Motor neuron (in vitro differentiated cells): Measurements from ENCODE around the gene GINS2. TPM values are rescaled to one million over a fixed set of nuclear protein-coding genes. Genes with fewer than 3 reads are reported as not detected.
A peak's percentile ranks its signal among the peaks of the same experiment; 100 is the strongest.

Source experiments
- ATAC-seq, 8 experiments: fragments of 200-7000 bp; cut with Tn5 transposase; replicated peaks in 6 of 8; 2 replicates each; pipeline ENCODE4 v1.8.0; 2021; ENCODE audit warnings: mild to moderate bottlenecking in 8 of 8, moderate library complexity in 8 of 8
- H3K27ac ChIP-seq, 2 donors: fragments of 250-450 bp; sonication (Bioruptor Pico); 2 replicates each; pipeline ENCODE4 v1.9.0; 2021; ENCODE audit warnings: antibody characterized with exemption in 2 of 2, mild to moderate bottlenecking in 2 of 2, moderate library complexity in 1 of 2
- H3K4me1 ChIP-seq, 2 donors: fragments of 250-450 bp; sonication (Bioruptor Pico); replicated peaks in 1 of 2; 2 replicates each; pipeline ENCODE4 v1.6.1; 2021; ENCODE audit warnings: antibody characterized with exemption in 2 of 2, mild to moderate bottlenecking in 2 of 2, moderate library complexity in 1 of 2
- H3K4me3 ChIP-seq, 5 donors: fragments of 250-450 bp; sonication (Bioruptor Pico); 2 replicates each; pipeline ENCODE4 v1.9.0; 2021; ENCODE audit warnings: antibody characterized with exemption in 5 of 5, mild to moderate bottlenecking in 5 of 5, moderate library complexity in 4 of 5
- WGBS, 10 experiments: fragments of 450-650 bp; shearing (Covaris generic); methylation state at CpG; one replicate each; pipeline ENCODE4 v1.0.0; 2022; 5-methylcytosine and 5-hydroxymethylcytosine counted together
- in situ Hi-C, 9 experiments: fragments of 400-800 bp; cut with MboI; loops; one replicate each; pipeline ENCODE4 v1.15.0; 2021; ENCODE audit warnings: low sequenced_read_pairs in 9 of 9, low pct_unique_long_range_greater_than_20kb in 2 of 9; ENCODE audit not compliant: unreplicated experiment in 9 of 9
- total RNA-seq, 8 experiments: library from RNA; unstranded; fragments of 300-600 nt; gene quantifications; 2 replicates each; pipeline versions ENCODE4 v1.2.3 to v1.2.4, GENCODE V29; 2022

GINS2 gene
- total RNA-seq = 10 to 100 TPM in 3 of 8 experiments, 1 to 10 TPM in 4, under 1 TPM in 1; 0.25 to 26.1 (median 5.3) TPM

GRCh38 chr16:85688586-85689284, at the start of gene GINS2:
Gene GINS2, minus strand, starts transcription at chr16:85688954. Its CDS starts 56 bp downstream, at chr16:85688898.
- Histone ChIP-seq H3K4me3 (peak within 1 kb of the TSS; percentile 54 to 84 (median 61)), H3K4me1 (peaks cover 0 to 7% of the 10 kb centered on the region in 2 donors), H3K27ac (no peak within 1 kb of the TSS)
- ATAC-seq = peak; percentile 99 to 100 (median 100)
- in situ Hi-C loops = no loop called here
- 0 to 1% (median 0%) methylated on average over 4 to 20 of the region's 86 CpGs; no CpG with 5 or more reads in 6 of the 10 experiments for WGBS, 10 experiments

GRCh38 chr16:85736921-85737320, 48.2 kb upstream of the GINS2 start:
- no peak overlapping the region for H3K27ac ChIP-seq
- no peak overlapping the region for H3K4me3 ChIP-seq
- H3K4me1 ChIP-seq = no peaks in the 10 kb centered on the region
- ATAC-seq = no peak
- 71 to 100% (median 80%) methylated on average over 1 to 6 of the region's 9 CpGs; no CpG with 5 or more reads in 2 of the 10 experiments for WGBS, 10 experiments
- in situ Hi-C loops = no loop called here

GRCh38 chr16:85735946-85736345, 47.2 kb upstream of the GINS2 start:
- in situ Hi-C loops = no loop called here
- H3K4me3 ChIP-seq = no peak overlapping the region
- 50 to 80% (median 71%) methylated on average over 1 to 2 of the region's 6 CpGs; no CpG with 5 or more reads in 7 of the 10 experiments for WGBS, 10 experiments
- no peak overlapping the region for H3K27ac ChIP-seq
- H3K4me1 ChIP-seq = peaks cover 0 to 7% of the 10 kb centered on the region in 2 donors
- no peak for ATAC-seq

GRCh38 chr16:85735225-85735635, 46.5 kb upstream of the GINS2 start:
- H3K4me3 ChIP-seq = no peak overlapping the region
- no peak for ATAC-seq
- no peak overlapping the region for H3K27ac ChIP-seq
- 79 to 93% (median 88%) methylated on average over 1 to 6 of the region's 14 CpGs; no CpG with 5 or more reads in 5 of the 10 experiments for WGBS, 10 experiments
- peaks cover 0 to 11% of the 10 kb centered on the region in 2 donors for H3K4me1 ChIP-seq
- in situ Hi-C loops = no loop called here

- Histone ChIP-seq H3K27ac (no peak overlapping the region), H3K4me3 (no peak overlapping the region), H3K4me1 (peaks cover 4 to 16% of the 10 kb centered on the region in 2 donors)
- no peak for ATAC-seq
- WGBS, 10 experiments = 64 to 100% (median 100%) methylated on average over 1 to 3 of the region's 10 CpGs; no CpG with 5 or more reads in 5 of the 10 experiments
- in situ Hi-C loops = no loop called here
Observed at GRCh38 chr16:85734311-85735017, 45.7 kb upstream of the GINS2 start.

GRCh38 chr16:85733839-85734170, 45.1 kb upstream of the GINS2 start:
- H3K4me3 ChIP-seq = no peak overlapping the region
- no peak for ATAC-seq
- in situ Hi-C loops = no loop called here
- H3K27ac ChIP-seq = no peak overlapping the region
- peaks cover 8 to 19% of the 10 kb centered on the region in 2 donors for H3K4me1 ChIP-seq
- 10 to 83% (median 47%) methylated on average over 2 to 7 of the region's 11 CpGs; no CpG with 5 or more reads in 6 of the 10 experiments for WGBS, 10 experiments

- peaks cover 10 to 21% of the 10 kb centered on the region in 2 donors for H3K4me1 ChIP-seq
- H3K27ac ChIP-seq = no peak overlapping the region
- 0 to 100% (median 88%) methylated on average over 1 to 9 of the region's 13 CpGs; no CpG with 5 or more reads in 2 of the 10 experiments for WGBS, 10 experiments
- in situ Hi-C loops = no loop called here
- peak in 1 of 8 experiments; percentile 20 for ATAC-seq
- no peak overlapping the region for H3K4me3 ChIP-seq
Observed at GRCh38 chr16:85733155-85733838, 44.5 kb upstream of the GINS2 start.

GRCh38 chr16:85731179-85731578, 42.4 kb upstream of the GINS2 start:
- in situ Hi-C loops = no loop called here
- H3K27ac ChIP-seq = no peak overlapping the region
- 0 to 75% (median 56%) methylated on average over 1 to 4 of the region's 5 CpGs; no CpG with 5 or more reads in 5 of the 10 experiments for WGBS, 10 experiments
- H3K4me3 ChIP-seq = no peak overlapping the region
- peak in 5 of 8 experiments; percentile 12 to 33 (median 20) for ATAC-seq
- H3K4me1 ChIP-seq = peaks cover 14 to 22% of the 10 kb centered on the region in 2 donors

- no peak for ATAC-seq
- WGBS, 10 experiments = 100% methylated on average over 1 of the region's 5 CpGs; no CpG with 5 or more reads in 8 of the 10 experiments
- peaks cover 14 to 22% of the 10 kb centered on the region in 2 donors for H3K4me1 ChIP-seq
- H3K27ac ChIP-seq = no peak overlapping the region
- H3K4me3 ChIP-seq = no peak overlapping the region
- in situ Hi-C loops = no loop called here
Observed at GRCh38 chr16:85730186-85730465, 41.4 kb upstream of the GINS2 start.

GRCh38 chr16:85729452-85730185, 40.9 kb upstream of the GINS2 start:
- Histone ChIP-seq H3K27ac (no peak overlapping the region), H3K4me1 (peaks cover 14 to 22% of the 10 kb centered on the region in 2 donors), H3K4me3 (no peak overlapping the region)
- WGBS, 10 experiments = 50 to 90% (median 70%) methylated on average over 1 to 8 of the region's 16 CpGs; no CpG with 5 or more reads in 1 of the 10 experiments
- peak in 5 of 8 experiments; percentile 21 to 39 (median 29) for ATAC-seq
- in situ Hi-C loops = no loop called here

GRCh38 chr16:85728879-85729278, 40.1 kb upstream of the GINS2 start:
- in situ Hi-C loops = no loop called here
- Histone ChIP-seq H3K27ac (no peak overlapping the region), H3K4me1 (peaks cover 14 to 22% of the 10 kb centered on the region in 2 donors), H3K4me3 (no peak overlapping the region)
- WGBS, 10 experiments = 80 to 91% methylated on average over 2 to 4 of the region's 7 CpGs; no CpG with 5 or more reads in 8 of the 10 experiments
- ATAC-seq = no peak

- WGBS, 10 experiments = 86% methylated on average over 3 of the region's 12 CpGs; no CpG with 5 or more reads in 9 of the 10 experiments
- no peak overlapping the region for H3K27ac ChIP-seq
- in situ Hi-C loops = loop anchor here in 1 of 9 experiments (25.0 kb wide), 1 partner anchor 438 kb away; no protein-coding TSS in a partner anchor
- no peak overlapping the region for H3K4me3 ChIP-seq
- ATAC-seq = no peak
- peaks cover 27 to 30% of the 10 kb centered on the region in 2 donors for H3K4me1 ChIP-seq
Observed at GRCh38 chr16:85724936-85725335, 36.2 kb upstream of the GINS2 start.
